Spinal cord (tissue), 10 donors: Measurements from ENCODE around the gene OIP5. TPM values are rescaled to one million over a fixed set of nuclear protein-coding genes. Genes with fewer than 3 reads are reported as not detected.
"Not testable (repeated sequence)": the region's sequence is repeated elsewhere in the genome, so short reads cannot be mapped to it uniquely, and the experiment has no call there.

Experiments
- DNase-seq, 6 donors: peaks; one replicate each; pipeline versions ENCODE4 v3.0.0 to v3.0.0-alpha.2; 2013 to 2015; ENCODE audit warnings: low spot score in 6 of 6, low read depth in 4 of 6
- H3K27ac ChIP-seq: one replicate; pipeline ENCODE4 v1.5.1; 2013; ENCODE audit warnings: low read depth, low read length, control low read depth
- H3K27me3 ChIP-seq: one replicate; pipeline ENCODE4 v1.6.1; 2013; ENCODE audit warnings: low read length; ENCODE audit not compliant: control insufficient read depth, insufficient read depth
- H3K36me3 ChIP-seq: one replicate; pipeline ENCODE4 v1.6.1; 2013; ENCODE audit warnings: low read length; ENCODE audit not compliant: control insufficient read depth, insufficient read depth
- H3K4me1 ChIP-seq: one replicate; pipeline ENCODE4 v1.6.1; 2013; ENCODE audit warnings: low read length; ENCODE audit not compliant: control insufficient read depth, insufficient read depth
- H3K4me3 ChIP-seq: one replicate; pipeline ENCODE4 v1.5.1; 2013; ENCODE audit warnings: low read depth, low read length, control low read depth
- H3K9me3 ChIP-seq: one replicate; pipeline ENCODE4 v1.6.1; 2013; ENCODE audit warnings: low read length; ENCODE audit not compliant: control insufficient read depth, insufficient read depth
- WGBS: methylation state at CpG from one replicate; pipeline ENCODE4 v1.1.5; 2013; ENCODE audit warnings: missing lambda C conversion rate; ENCODE audit not compliant: insufficient coverage; 5-methylcytosine and 5-hydroxymethylcytosine counted together
- polyA plus RNA-seq, 2 donors: library from polyadenylated mRNA; unstranded; fragments of 120-200 nt; gene quantifications; one replicate each; pipeline ENCODE4 v1.2.1, GENCODE V29; 2013; ENCODE audit not compliant: insufficient read length in 2 of 2
- total RNA-seq, 2 donors: library from RNA; depleted of rRNA in 1 of 2; stranded (reverse); fragments of 120-200 nt in 1 of 2; fragments of >200 nt in 1 of 2; gene quantifications; one replicate each; pipeline versions ENCODE4 v1.2.3 to v1.2.4, GENCODE V29; 2013 to 2014
- donor health status: healthy.

OIP5 gene
- total and polyA plus RNA-seq, 4 donors = 4.5 to 8.1 (median 6.4) TPM

GRCh38 chr15:41309226-41309905 lies 23.0 kb downstream of the OIP5 start:
- WGBS = no CpG with 5 or more reads among the region's 2 CpGs
- DNase-seq = no peak
- no peaks in the 10 kb centered on the region for H3K4me1 ChIP-seq
- no peak overlapping the region for H3K27ac ChIP-seq
- H3K9me3 ChIP-seq = no peaks in the 10 kb centered on the region
- H3K4me3 ChIP-seq = no peak overlapping the region
- peaks cover 2% of the 10 kb centered on the region for H3K36me3 ChIP-seq
- no peaks in the 10 kb centered on the region for H3K27me3 ChIP-seq

- Histone ChIP-seq H3K27ac (no peak overlapping the region), H3K4me1 (no peaks in the 10 kb centered on the region), H3K4me3 (no peak overlapping the region), H3K36me3 (peaks cover 2% of the 10 kb centered on the region), H3K27me3 (no peaks in the 10 kb centered on the region), H3K9me3 (no peaks in the 10 kb centered on the region)
- no peak for DNase-seq
- 93% methylated on average over 5 of the region's 5 CpGs for WGBS
Measured at GRCh38 chr15:41307679-41308078, 24.7 kb downstream of the OIP5 start.

DNA sequence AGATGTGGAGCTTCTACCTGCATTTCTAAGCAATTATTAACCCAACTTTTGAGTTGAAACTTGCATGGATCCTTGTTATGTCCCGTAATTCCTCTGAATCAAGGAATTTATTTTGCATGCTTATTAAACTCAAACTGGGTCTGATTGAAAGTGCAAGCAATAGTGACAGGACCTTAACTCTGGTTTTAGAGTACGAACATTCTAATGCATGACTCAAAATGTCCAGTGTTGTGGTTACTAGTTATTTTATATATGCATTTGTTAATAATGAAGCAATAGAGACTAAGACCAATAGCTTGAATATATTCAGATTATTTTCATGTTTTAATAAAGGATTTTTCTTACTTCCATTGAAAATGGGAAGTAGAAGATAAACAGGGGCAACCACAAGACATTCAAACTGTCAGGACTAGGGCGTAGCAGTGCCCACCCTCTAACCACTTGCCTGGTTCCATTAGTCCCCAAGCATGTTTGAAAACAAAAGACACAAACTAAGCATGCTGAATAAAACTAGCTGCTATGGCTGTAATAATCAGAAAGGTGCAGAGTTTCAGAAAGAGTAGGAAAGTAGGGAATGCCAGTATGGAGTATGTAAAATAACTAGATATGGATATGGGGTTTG lies 28.1 kb downstream of the OIP5 start:
- no peak overlapping the region for H3K4me3 ChIP-seq
- H3K27me3 ChIP-seq = no peaks in the 10 kb centered on the region
- no peaks in the 10 kb centered on the region for H3K9me3 ChIP-seq
- no peaks in the 10 kb centered on the region for H3K4me1 ChIP-seq
- H3K27ac ChIP-seq = no peak overlapping the region
- H3K36me3 ChIP-seq = peaks cover 2% of the 10 kb centered on the region
- DNase-seq = no peak
- 100% methylated on average over 1 of the region's 3 CpGs for WGBS

DNA sequence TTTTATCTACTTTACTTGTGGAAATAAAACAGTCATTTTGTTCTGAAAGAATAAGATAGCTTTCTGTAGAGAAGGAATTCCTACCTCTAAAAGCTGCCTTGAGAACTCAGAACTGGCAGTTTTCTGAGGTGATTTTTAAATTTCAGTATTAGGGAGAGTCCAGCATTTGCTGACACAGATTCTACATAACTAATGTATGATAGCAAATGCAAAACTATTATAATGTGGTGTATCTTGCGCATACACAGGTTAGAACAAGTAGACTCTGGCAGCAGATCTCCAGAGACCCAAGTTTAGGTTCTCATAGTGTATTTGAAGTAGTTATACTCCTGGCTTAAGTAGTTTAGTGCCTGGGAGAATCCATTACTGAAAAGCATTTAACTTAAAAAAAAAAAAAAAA lies 30.8 kb downstream of the OIP5 start:
- Histone ChIP-seq H3K4me1 (no peaks in the 10 kb centered on the region), H3K9me3 (no peaks in the 10 kb centered on the region), H3K27ac (no peak overlapping the region), H3K36me3 (peaks cover 18% of the 10 kb centered on the region), H3K4me3 (no peak overlapping the region), H3K27me3 (no peaks in the 10 kb centered on the region)
- WGBS = no CpG with 5 or more reads among the region's 1 CpG
- no peak for DNase-seq

DNA sequence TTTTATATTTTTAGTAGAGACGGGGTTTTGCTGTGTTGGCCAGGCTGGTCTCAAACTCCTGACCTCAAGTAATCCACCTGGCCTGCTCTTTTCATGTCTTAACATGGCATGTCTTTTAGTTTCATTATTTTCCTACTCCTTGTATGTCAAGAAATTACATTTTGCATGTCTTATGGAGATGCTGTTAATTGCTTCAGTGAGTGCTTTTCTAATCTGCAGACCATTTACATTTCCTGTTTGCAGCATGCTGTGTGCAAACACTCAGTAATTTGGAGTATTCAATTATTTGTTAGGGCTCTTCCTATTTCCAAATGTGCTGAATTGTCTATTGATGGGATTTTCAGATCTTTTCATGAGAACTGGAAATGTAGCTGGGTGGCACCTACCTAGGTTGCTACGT lies 31.3 kb downstream of the OIP5 start:
- not testable (repeated sequence) for H3K27ac ChIP-seq, H3K27me3 ChIP-seq, DNase-seq, H3K4me1 ChIP-seq, H3K4me3 ChIP-seq, H3K9me3 ChIP-seq
- 100% methylated on average over 1 of the region's 2 CpGs for WGBS
- H3K36me3 ChIP-seq = peaks cover 21% of the 10 kb centered on the region

DNA sequence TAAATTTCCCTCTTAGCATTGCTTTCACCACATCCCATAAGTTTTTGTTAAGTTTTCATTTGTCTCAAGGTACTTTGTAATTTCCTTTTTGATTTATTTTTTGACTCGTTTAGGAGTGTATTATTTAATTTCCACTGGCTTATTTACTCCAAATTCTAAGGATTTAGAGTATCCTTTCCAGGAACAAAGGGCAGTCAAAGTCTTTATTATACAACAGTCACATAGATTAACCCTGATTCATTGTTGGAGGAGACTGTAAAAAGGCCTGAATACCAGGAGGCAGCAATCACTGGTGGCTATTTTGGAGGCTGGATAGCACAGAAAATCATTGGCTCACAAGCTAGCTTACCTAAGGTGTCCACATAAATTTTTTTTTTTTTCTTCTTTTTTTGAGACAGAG lies 39.9 kb downstream of the OIP5 start:
- H3K4me1 ChIP-seq = no peaks in the 10 kb centered on the region
- no peaks in the 10 kb centered on the region for H3K9me3 ChIP-seq
- H3K36me3 ChIP-seq = peaks cover 50% of the 10 kb centered on the region
- WGBS = no CpG with 5 or more reads among the region's 1 CpG
- no peak overlapping the region for H3K27ac ChIP-seq
- no peak overlapping the region for H3K4me3 ChIP-seq
- no peaks in the 10 kb centered on the region for H3K27me3 ChIP-seq
- DNase-seq = no peak

DNA sequence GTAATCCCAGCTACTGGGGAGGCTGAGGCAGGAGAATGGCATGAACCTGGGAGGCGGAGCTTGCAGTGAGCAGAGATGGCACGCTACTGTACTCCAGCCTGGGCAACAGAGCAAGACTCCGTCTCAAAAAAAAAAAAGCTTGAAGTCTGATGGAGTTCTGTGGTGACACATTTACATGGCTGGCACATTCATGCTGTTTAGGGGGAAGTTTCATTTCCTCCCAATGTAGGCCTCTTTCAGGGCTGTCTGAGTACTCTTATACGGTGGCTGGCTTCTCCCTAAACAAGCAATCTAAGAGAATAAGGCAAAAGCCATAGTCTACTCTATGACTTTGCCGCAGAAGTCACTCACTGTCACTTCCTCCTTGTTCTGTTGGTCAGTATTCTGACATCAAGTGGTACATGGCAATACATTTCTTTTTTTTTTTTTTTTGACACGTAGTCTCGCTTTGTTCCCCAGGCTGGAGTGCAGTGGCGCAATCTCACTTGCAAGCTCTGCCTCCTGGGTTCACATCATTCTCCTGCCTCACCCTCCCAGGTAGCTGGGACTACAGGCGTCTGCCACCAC lies 41.2 kb downstream of the OIP5 start:
- H3K36me3 ChIP-seq = peaks cover 50% of the 10 kb centered on the region
- no peaks in the 10 kb centered on the region for H3K9me3 ChIP-seq
- 96% methylated on average over 3 of the region's 9 CpGs for WGBS
- no peaks in the 10 kb centered on the region for H3K27me3 ChIP-seq
- H3K4me3 ChIP-seq = no peak overlapping the region
- no peak overlapping the region for H3K27ac ChIP-seq
- DNase-seq = no peak
- no peaks in the 10 kb centered on the region for H3K4me1 ChIP-seq

- peaks cover 45% of the 10 kb centered on the region for H3K36me3 ChIP-seq
- whole genome bisulfite sequencing = no CpG with 5 or more reads among the region's 2 CpGs
Measured at GRCh38 chr15:41289953-41290352, 42.4 kb downstream of the OIP5 start.

GRCh38 chr15:41288464-41288863 lies 43.9 kb downstream of the OIP5 start:
- H3K27me3 ChIP-seq = no peaks in the 10 kb centered on the region
- H3K9me3 ChIP-seq = no peaks in the 10 kb centered on the region
- no peak overlapping the region for H3K4me3 ChIP-seq
- H3K27ac ChIP-seq = no peak overlapping the region
- peaks cover 3% of the 10 kb centered on the region for H3K4me1 ChIP-seq
- peaks cover 40% of the 10 kb centered on the region for H3K36me3 ChIP-seq
- no CpG with 5 or more reads among the region's 1 CpG for WGBS
- no peak for DNase-seq

More at GRCh38 chr15:41289953-41290352, 42.4 kb downstream of the OIP5 start:
- H3K4me1 ChIP-seq = peaks cover 3% of the 10 kb centered on the region
- no peak overlapping the region for H3K4me3 ChIP-seq
- no peaks in the 10 kb centered on the region for H3K9me3 ChIP-seq
- DNase-seq = no peak
- no peaks in the 10 kb centered on the region for H3K27me3 ChIP-seq
- no peak overlapping the region for H3K27ac ChIP-seq
